ENCODE measurements around the gene COL28A1. TPM values are rescaled to one million over a fixed set of nuclear protein-coding genes. Genes with fewer than 3 reads are reported as not detected.

Gene COL28A1
- total RNA-seq, 1 donor, result 0.36 TPM

DNA sequence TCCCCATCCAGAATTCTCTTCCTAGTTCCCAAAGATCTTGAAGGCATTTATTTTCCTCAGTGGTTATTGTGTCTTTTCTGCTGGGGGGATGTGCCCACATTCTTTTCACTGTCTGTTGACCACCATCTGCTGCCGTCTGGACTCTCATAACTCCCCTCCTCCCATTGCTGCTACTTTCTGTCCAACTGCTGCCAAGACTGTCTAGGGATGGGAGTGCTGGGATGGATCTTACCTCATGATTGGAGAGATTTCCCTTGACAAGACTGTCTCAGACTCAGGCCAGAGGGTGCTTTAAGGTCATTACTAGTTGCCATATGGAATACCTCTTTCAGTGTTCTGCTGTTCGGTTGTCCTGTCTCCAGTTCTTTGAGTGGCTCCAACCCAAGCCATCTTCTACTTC lies 211.8 kb downstream of the COL28A1 start:
- Histone ChIP-seq H3K4me3 (ENCODE audit: insufficient read depth, low read length) (no peak overlapping the region), H4K20me1 (ENCODE audit: insufficient read depth, low read length) (no peaks in the 10 kb centered on the region), H3K27ac (ENCODE audit: low read depth, low read length) (no peak overlapping the region), H3K79me2 (ENCODE audit: insufficient read depth, low read length) (no peaks in the 10 kb centered on the region), H3K4me1 (ENCODE audit: insufficient read depth, low read length) (no peaks in the 10 kb centered on the region), H3K27me3 (ENCODE audit: insufficient read depth, low read length) (peaks cover 3% of the 10 kb centered on the region), H3K36me3 (ENCODE audit: insufficient read depth, low read length) (no peaks in the 10 kb centered on the region), H3K9me3 (ENCODE audit: low read depth, low read length) (no peaks in the 10 kb centered on the region), H2AFZ (ENCODE audit: low read length) (no peak overlapping the region), H3K4me2 (ENCODE audit: insufficient read depth, low read length) (no peak overlapping the region)
- DNase-seq (ENCODE audit: insufficient read length, low spot score, missing footprints), result no peak
- TF ChIP-seq, protein P1, sequence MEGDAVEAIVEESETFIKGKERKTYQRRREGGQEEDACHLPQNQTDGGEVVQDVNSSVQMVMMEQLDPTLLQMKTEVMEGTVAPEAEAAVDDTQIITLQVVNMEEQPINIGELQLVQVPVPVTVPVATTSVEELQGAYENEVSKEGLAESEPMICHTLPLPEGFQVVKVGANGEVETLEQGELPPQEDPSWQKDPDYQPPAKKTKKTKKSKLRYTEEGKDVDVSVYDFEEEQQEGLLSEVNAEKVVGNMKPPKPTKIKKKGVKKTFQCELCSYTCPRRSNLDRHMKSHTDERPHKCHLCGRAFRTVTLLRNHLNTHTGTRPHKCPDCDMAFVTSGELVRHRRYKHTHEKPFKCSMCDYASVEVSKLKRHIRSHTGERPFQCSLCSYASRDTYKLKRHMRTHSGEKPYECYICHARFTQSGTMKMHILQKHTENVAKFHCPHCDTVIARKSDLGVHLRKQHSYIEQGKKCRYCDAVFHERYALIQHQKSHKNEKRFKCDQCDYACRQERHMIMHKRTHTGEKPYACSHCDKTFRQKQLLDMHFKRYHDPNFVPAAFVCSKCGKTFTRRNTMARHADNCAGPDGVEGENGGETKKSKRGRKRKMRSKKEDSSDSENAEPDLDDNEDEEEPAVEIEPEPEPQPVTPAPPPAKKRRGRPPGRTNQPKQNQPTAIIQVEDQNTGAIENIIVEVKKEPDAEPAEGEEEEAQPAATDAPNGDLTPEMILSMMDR (IDR thresholded peaks at IDR 0.05; ENCODE audit: extremely low read depth, low read depth, low read length), result no peak

DNA sequence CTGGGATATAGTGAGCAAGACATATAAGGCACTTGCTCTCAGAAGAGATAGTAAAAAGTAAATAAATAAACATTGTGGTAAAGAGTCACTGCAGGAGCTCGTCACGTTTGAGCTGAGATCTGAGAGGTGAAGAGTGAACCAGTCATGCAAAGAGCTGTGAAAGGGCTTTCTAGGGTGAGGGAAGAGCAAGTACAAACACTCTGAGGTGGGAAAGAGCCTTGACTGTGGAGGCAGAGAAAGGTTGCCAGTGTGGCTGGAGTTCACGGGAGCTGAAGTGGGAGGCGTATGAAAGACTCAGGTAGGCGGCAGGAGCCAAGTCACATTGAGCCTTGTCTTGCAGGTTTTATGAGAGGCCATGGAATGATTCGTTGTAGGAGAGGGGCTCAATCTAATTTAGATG lies 212.3 kb downstream of the COL28A1 start:
- no peak overlapping the region for H3K27ac ChIP-seq (ENCODE audit: low read depth, low read length)
- H3K27me3 ChIP-seq (ENCODE audit: insufficient read depth, low read length), result peaks cover 3% of the 10 kb centered on the region
- TF ChIP-seq, protein P1 (IDR thresholded peaks at IDR 0.05; ENCODE audit: extremely low read depth, low read depth, low read length), result no peak
- H3K4me3 ChIP-seq (ENCODE audit: insufficient read depth, low read length), result no peak overlapping the region
- H2AFZ ChIP-seq (ENCODE audit: low read length), result no peak overlapping the region
- H3K79me2 ChIP-seq (ENCODE audit: insufficient read depth, low read length), result no peaks in the 10 kb centered on the region
- H3K4me1 ChIP-seq (ENCODE audit: insufficient read depth, low read length), result no peaks in the 10 kb centered on the region
- H3K4me2 ChIP-seq (ENCODE audit: insufficient read depth, low read length), result no peak overlapping the region
- H3K36me3 ChIP-seq (ENCODE audit: insufficient read depth, low read length), result no peaks in the 10 kb centered on the region
- no peaks in the 10 kb centered on the region for H4K20me1 ChIP-seq (ENCODE audit: insufficient read depth, low read length)
- no peak for DNase-seq (ENCODE audit: insufficient read length, low spot score, missing footprints)
- H3K9me3 ChIP-seq (ENCODE audit: low read depth, low read length), result no peaks in the 10 kb centered on the region

DNA sequence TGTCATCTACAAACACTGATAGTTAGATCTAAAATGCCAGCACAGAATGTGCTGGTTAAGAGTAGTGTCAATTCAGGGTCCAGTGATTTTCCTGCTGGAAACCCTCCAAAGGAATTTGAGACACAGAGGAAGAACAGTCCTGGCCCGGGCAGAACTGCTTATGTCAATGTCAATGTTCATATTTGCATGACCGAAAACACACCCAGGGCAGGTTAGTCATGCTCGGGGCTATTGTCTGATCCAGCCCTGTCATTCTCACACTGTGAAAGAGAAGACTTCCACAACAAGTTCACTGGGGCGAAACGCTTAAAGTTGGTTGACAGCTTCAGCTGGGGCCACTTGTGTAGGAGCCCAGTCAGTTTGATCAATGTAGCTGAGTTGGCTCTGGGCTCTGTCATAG lies 214.0 kb downstream of the COL28A1 start:
- Histone ChIP-seq H4K20me1 (ENCODE audit: insufficient read depth, low read length) (no peaks in the 10 kb centered on the region), H3K27me3 (ENCODE audit: insufficient read depth, low read length) (no peaks in the 10 kb centered on the region), H2AFZ (ENCODE audit: low read length) (no peak overlapping the region), H3K4me3 (ENCODE audit: insufficient read depth, low read length) (no peak overlapping the region), H3K4me1 (ENCODE audit: insufficient read depth, low read length) (no peaks in the 10 kb centered on the region), H3K36me3 (ENCODE audit: insufficient read depth, low read length) (no peaks in the 10 kb centered on the region), H3K9me3 (ENCODE audit: low read depth, low read length) (no peaks in the 10 kb centered on the region), H3K4me2 (ENCODE audit: insufficient read depth, low read length) (no peak overlapping the region), H3K79me2 (ENCODE audit: insufficient read depth, low read length) (no peaks in the 10 kb centered on the region), H3K27ac (ENCODE audit: low read depth, low read length) (no peak overlapping the region)
- no peak for DNase-seq (ENCODE audit: insufficient read length, low spot score, missing footprints)
- TF ChIP-seq, protein P1 (IDR thresholded peaks at IDR 0.05; ENCODE audit: extremely low read depth, low read depth, low read length), result no peak

DNA sequence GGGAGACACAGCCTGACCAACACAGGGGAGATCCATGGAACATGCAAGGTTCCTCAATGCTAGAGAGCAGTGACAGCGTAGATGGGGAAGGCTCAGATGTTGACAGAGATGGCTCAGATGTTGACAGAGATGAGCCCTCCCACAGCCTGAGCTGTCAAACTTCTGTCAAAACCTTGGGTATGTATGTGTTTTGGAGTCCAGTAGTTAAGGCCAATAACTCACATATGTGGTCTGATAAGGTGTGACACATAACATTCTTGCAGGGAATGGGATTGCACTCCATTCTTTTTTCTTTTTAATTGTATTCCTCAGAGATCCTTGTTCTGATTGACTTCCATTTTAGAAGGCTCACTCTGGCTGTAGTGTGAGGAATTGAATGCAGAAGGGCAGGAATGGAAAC lies 217.1 kb downstream of the COL28A1 start:
- TF ChIP-seq, protein P1 (IDR thresholded peaks at IDR 0.05; ENCODE audit: extremely low read depth, low read depth, low read length), result no peak
- Histone ChIP-seq H3K36me3 (ENCODE audit: insufficient read depth, low read length) (no peaks in the 10 kb centered on the region), H3K79me2 (ENCODE audit: insufficient read depth, low read length) (no peaks in the 10 kb centered on the region), H3K27me3 (ENCODE audit: insufficient read depth, low read length) (no peaks in the 10 kb centered on the region), H2AFZ (ENCODE audit: low read length) (no peak overlapping the region), H3K27ac (ENCODE audit: low read depth, low read length) (no peak overlapping the region), H3K4me1 (ENCODE audit: insufficient read depth, low read length) (no peaks in the 10 kb centered on the region), H3K4me3 (ENCODE audit: insufficient read depth, low read length) (no peak overlapping the region), H4K20me1 (ENCODE audit: insufficient read depth, low read length) (no peaks in the 10 kb centered on the region), H3K4me2 (ENCODE audit: insufficient read depth, low read length) (no peak overlapping the region), H3K9me3 (ENCODE audit: low read depth, low read length) (no peaks in the 10 kb centered on the region)
- DNase-seq (ENCODE audit: insufficient read length, low spot score, missing footprints), result no peak
